Nephron (organoid): Measurements from ENCODE around the gene LYPD1.
A peak's percentile ranks its signal among the peaks of the same experiment; 100 is the strongest.

ENCODE experiments used
- H3K27ac Mint-ChIP-seq, 3 experiments: 2 replicates each; pipeline ENCODE4 v1.8.0; 2020; ENCODE audit warnings: mixed read lengths in 3 of 3, mild to moderate bottlenecking in 2 of 3, moderate library complexity in 1 of 3
- H3K27me3 Mint-ChIP-seq: 2 replicates; pipeline ENCODE4 v1.8.0; 2021; ENCODE audit warnings: low read depth, mild to moderate bottlenecking, moderate library complexity, mixed read lengths
- H3K36me3 Mint-ChIP-seq: 2 replicates; pipeline ENCODE4 v1.8.0; 2020; ENCODE audit warnings: low read depth, mixed read lengths
- H3K4me1 Mint-ChIP-seq: 2 replicates; pipeline ENCODE4 v1.8.0; 2020; ENCODE audit warnings: mixed read lengths
- H3K4me3 Mint-ChIP-seq, 3 experiments: 2 replicates each; pipeline ENCODE4 v1.8.0; 2020; ENCODE audit warnings: mild to moderate bottlenecking in 3 of 3, mixed read lengths in 3 of 3, moderate library complexity in 2 of 3
- H3K9me3 Mint-ChIP-seq: 2 replicates; pipeline ENCODE4 v1.8.0; 2020; ENCODE audit warnings: mixed read lengths
- CTCF ChIP-seq, 3 experiments: fragments of 200-600 bp; sonication (generic); IDR thresholded peaks; one replicate each; pipeline ENCODE4 v1.5.0; 2021; ENCODE audit warnings: antibody characterized with exemption in 3 of 3; ENCODE audit not compliant: unreplicated experiment in 3 of 3

Gene LYPD1

DNA sequence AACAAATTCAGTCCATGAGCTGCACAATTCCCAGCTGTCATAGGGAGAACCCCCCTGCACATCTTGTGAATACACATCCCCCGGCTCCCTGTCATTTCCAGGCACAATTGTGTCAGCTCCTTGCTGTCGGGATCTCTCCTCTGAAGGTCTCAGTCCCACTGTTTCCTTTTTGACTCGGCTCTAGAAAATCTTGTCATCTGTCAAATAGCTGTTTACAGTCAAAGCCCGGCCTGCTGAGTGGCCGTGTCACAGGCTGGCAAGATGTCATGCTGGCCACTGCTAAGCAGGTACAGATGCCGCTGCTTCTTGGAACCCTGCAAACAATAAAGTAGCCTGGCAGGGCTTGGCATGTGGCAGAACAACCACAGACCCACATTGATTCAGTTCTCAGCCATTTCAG lies 61.7 kb downstream of the LYPD1 start:
- no peaks in the 10 kb centered on the region for H3K36me3 Mint-ChIP-seq
- H3K27me3 Mint-ChIP-seq, result peaks cover 12% of the 10 kb centered on the region
- H3K27ac Mint-ChIP-seq, result peak overlapping the region in 1 of 3 experiments; percentile 35
- peaks cover 13% of the 10 kb centered on the region for H3K4me1 Mint-ChIP-seq
- no peaks in the 10 kb centered on the region for H3K9me3 Mint-ChIP-seq
- H3K4me3 Mint-ChIP-seq, result no peak overlapping the region
- no peak for TF ChIP-seq CTCF (IDR thresholded peaks at IDR 0.05; ENCODE audit: unreplicated experiment in 3 of 3)

- H3K27me3 Mint-ChIP-seq, result peaks cover 15% of the 10 kb centered on the region
- TF ChIP-seq CTCF (IDR thresholded peaks at IDR 0.05; ENCODE audit: unreplicated experiment in 3 of 3), result no peak
- no peaks in the 10 kb centered on the region for H3K36me3 Mint-ChIP-seq
- H3K9me3 Mint-ChIP-seq, result no peaks in the 10 kb centered on the region
- peak overlapping the region in 1 of 3 experiments; percentile 12 for H3K27ac Mint-ChIP-seq
- H3K4me1 Mint-ChIP-seq, result peaks cover 13% of the 10 kb centered on the region
- no peak overlapping the region for H3K4me3 Mint-ChIP-seq
Measured at GRCh38 chr2:132607426-132608090, 62.4 kb downstream of the LYPD1 start.

- Mint-ChIP-seq H3K4me3 (no peak overlapping the region), H3K4me1 (peaks cover 13% of the 10 kb centered on the region), H3K36me3 (no peaks in the 10 kb centered on the region), H3K9me3 (no peaks in the 10 kb centered on the region), H3K27ac (no peak overlapping the region), H3K27me3 (peaks cover 19% of the 10 kb centered on the region)
- no peak for TF ChIP-seq CTCF (IDR thresholded peaks at IDR 0.05; ENCODE audit: unreplicated experiment in 3 of 3)
Measured at GRCh38 chr2:132606649-132607048, 63.4 kb downstream of the LYPD1 start.

DNA sequence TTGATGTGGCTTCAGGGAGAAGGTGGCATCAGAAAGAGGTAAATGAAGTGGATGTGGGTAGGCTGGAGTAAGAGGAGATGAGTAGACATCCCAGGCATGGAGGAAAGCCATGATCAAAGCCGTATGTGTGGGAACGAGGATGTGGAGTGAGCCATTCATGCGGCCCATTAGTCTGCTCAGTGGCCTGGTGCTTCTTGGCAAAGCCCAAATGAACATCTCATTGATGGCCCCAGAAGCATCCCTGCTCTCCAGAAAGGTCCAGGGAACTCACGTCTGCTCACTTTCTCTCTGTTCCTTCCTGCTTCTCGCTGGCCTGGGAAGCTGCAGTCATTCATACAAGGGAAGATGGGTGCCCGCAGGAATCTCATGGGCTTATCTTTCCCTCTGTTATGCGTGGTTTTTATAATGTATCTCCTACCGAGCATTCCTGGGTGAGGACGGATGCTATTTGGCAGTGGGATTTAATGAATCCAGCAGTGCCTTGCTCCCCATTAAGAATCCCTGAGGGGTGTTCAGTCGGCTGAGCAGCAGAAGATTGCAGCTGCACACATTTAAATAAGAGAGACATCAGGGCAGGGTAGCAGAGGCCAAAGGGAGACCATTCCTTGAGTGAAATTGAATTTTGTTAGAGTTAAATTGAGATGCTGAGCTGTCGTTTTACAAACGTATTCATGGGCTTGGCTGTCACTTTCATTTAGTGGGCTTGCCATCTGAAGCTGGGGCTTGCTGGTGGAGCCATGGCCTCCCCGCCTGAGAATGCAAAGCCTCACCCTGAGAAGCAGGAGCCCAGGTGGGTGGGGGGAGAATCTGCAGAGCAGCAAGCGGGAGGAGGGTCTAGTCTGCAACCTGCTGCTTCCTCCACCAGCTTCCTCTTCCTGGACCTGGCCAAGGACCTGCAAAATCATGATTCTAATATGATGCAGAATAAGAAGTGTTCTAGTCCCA lies 64.5 kb downstream of the LYPD1 start:
- H3K9me3 Mint-ChIP-seq, result no peaks in the 10 kb centered on the region

GRCh38 chr2:132604561-132604960 lies 65.4 kb downstream of the LYPD1 start:
- Mint-ChIP-seq H3K27me3 (peaks cover 16% of the 10 kb centered on the region), H3K4me3 (no peak overlapping the region), H3K4me1 (peaks cover 8% of the 10 kb centered on the region), H3K36me3 (no peaks in the 10 kb centered on the region), H3K9me3 (no peaks in the 10 kb centered on the region), H3K27ac (no peak overlapping the region)
- no peak for TF ChIP-seq CTCF (IDR thresholded peaks at IDR 0.05; ENCODE audit: unreplicated experiment in 3 of 3)

More for the DNA sequence above, 64.5 kb downstream of the LYPD1 start:
- Mint-ChIP-seq H3K4me3 (no peak overlapping the region), H3K27ac (no peak overlapping the region), H3K4me1 (peaks cover 13% of the 10 kb centered on the region), H3K27me3 (peaks cover 16% of the 10 kb centered on the region), H3K36me3 (no peaks in the 10 kb centered on the region)
- TF ChIP-seq CTCF (IDR thresholded peaks at IDR 0.05; ENCODE audit: unreplicated experiment in 3 of 3), result no peak
